Liver (tissue), 3 donors: Measurements from ENCODE around the gene SCN10A.

ENCODE experiments used
- GABPA ChIP-seq, 2 donors: IDR thresholded peaks in 1 of 2; conservative IDR thresholded peaks in 1 of 2; 2 replicates each; pipeline ENCODE4 v1.6.1; 2016; ENCODE audit warnings: antibody characterized with exemption in 2 of 2, mild to moderate bottlenecking in 1 of 2, moderate library complexity in 1 of 2
- HNF4G ChIP-seq: IDR thresholded peaks from 2 replicates; pipeline ENCODE4 v1.6.1; 2016; ENCODE audit warnings: antibody characterized with exemption
- JUND ChIP-seq, 2 donors: IDR thresholded peaks; 2 replicates each; pipeline ENCODE4 v1.6.1; 2016; ENCODE audit warnings: antibody characterized with exemption in 2 of 2
- NR2F2 ChIP-seq: IDR thresholded peaks from 2 replicates; pipeline ENCODE4 v1.6.1; 2016; ENCODE audit warnings: antibody characterized with exemption
- RAD21 ChIP-seq, 2 donors: IDR thresholded peaks; 2 replicates each; pipeline ENCODE4 v1.6.1; 2016; ENCODE audit warnings: antibody characterized with exemption in 2 of 2, mild to moderate bottlenecking in 2 of 2
- SP1 ChIP-seq: IDR thresholded peaks from 2 replicates; pipeline ENCODE4 v1.6.1; 2018; ENCODE audit warnings: antibody characterized with exemption, mild to moderate bottlenecking
- TAF1 ChIP-seq: conservative IDR thresholded peaks from 2 replicates; pipeline ENCODE4 v1.6.1; 2016; ENCODE audit warnings: antibody characterized with exemption, mild to moderate bottlenecking
- YY1 ChIP-seq: IDR thresholded peaks from 2 replicates; pipeline ENCODE4 v1.6.1; 2016; ENCODE audit warnings: antibody characterized with exemption, mild to moderate bottlenecking
- TF ChIP-seq, protein P1 (sequence below): fragments of 150-350 bp; IDR thresholded peaks from 2 replicates; pipeline ENCODE4 v1.5.1; 2017; ENCODE audit warnings: improper control_type of control experiment, low read depth, low read length; ENCODE audit not compliant: missing input control
- TF ChIP-seq, protein P2 (sequence below): IDR thresholded peaks from 2 replicates; pipeline ENCODE4 v1.6.1; 2016; ENCODE audit warnings: antibody characterized with exemption
- TF ChIP-seq, protein P3 (sequence below): IDR thresholded peaks from 2 replicates; pipeline ENCODE4 v1.6.1; 2016; ENCODE audit warnings: antibody characterized with exemption, mild to moderate bottlenecking
- donor health status: healthy.
- donor health status: healthy.

DNA sequence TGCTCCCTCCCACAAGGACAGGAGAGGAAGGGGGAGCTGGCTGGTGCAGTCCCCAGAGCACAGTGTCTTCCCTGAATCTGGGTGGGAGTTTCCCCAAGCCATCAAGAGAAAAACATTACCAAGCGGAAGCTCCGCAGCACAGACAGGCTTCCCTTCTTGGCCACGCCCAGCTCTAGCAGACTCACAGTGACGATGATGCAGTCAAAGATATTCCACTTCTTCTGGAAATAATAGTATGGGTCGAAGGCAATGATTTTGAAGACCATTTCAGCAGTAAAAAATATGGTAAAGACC lies 76.7 kb downstream of the SCN10A start:
- TF ChIP-seq, protein P1, sequence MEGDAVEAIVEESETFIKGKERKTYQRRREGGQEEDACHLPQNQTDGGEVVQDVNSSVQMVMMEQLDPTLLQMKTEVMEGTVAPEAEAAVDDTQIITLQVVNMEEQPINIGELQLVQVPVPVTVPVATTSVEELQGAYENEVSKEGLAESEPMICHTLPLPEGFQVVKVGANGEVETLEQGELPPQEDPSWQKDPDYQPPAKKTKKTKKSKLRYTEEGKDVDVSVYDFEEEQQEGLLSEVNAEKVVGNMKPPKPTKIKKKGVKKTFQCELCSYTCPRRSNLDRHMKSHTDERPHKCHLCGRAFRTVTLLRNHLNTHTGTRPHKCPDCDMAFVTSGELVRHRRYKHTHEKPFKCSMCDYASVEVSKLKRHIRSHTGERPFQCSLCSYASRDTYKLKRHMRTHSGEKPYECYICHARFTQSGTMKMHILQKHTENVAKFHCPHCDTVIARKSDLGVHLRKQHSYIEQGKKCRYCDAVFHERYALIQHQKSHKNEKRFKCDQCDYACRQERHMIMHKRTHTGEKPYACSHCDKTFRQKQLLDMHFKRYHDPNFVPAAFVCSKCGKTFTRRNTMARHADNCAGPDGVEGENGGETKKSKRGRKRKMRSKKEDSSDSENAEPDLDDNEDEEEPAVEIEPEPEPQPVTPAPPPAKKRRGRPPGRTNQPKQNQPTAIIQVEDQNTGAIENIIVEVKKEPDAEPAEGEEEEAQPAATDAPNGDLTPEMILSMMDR, result no peak
- no peak for TF ChIP-seq TAF1
- no peak for TF ChIP-seq NR2F2
- no peak for TF ChIP-seq SP1
- no peak for TF ChIP-seq HNF4G
- TF ChIP-seq, protein P2, sequence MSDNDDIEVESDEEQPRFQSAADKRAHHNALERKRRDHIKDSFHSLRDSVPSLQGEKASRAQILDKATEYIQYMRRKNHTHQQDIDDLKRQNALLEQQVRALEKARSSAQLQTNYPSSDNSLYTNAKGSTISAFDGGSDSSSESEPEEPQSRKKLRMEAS, result no peak
- no peak for TF ChIP-seq JUND (IDR thresholded peaks at IDR 0.05)
- TF ChIP-seq GABPA (IDR thresholded peaks at IDR 0.05 in 1 of 2, conservative IDR thresholded peaks at IDR 0.05 in 1 of 2), result no peak
- no peak for TF ChIP-seq RAD21 (IDR thresholded peaks at IDR 0.05)
- TF ChIP-seq YY1, result no peak
- TF ChIP-seq, protein P3, sequence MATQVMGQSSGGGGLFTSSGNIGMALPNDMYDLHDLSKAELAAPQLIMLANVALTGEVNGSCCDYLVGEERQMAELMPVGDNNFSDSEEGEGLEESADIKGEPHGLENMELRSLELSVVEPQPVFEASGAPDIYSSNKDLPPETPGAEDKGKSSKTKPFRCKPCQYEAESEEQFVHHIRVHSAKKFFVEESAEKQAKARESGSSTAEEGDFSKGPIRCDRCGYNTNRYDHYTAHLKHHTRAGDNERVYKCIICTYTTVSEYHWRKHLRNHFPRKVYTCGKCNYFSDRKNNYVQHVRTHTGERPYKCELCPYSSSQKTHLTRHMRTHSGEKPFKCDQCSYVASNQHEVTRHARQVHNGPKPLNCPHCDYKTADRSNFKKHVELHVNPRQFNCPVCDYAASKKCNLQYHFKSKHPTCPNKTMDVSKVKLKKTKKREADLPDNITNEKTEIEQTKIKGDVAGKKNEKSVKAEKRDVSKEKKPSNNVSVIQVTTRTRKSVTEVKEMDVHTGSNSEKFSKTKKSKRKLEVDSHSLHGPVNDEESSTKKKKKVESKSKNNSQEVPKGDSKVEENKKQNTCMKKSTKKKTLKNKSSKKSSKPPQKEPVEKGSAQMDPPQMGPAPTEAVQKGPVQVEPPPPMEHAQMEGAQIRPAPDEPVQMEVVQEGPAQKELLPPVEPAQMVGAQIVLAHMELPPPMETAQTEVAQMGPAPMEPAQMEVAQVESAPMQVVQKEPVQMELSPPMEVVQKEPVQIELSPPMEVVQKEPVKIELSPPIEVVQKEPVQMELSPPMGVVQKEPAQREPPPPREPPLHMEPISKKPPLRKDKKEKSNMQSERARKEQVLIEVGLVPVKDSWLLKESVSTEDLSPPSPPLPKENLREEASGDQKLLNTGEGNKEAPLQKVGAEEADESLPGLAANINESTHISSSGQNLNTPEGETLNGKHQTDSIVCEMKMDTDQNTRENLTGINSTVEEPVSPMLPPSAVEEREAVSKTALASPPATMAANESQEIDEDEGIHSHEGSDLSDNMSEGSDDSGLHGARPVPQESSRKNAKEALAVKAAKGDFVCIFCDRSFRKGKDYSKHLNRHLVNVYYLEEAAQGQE, result no peak
